Calu3 (cell line): ENCODE data around the gene GRID2. TPM values are rescaled to one million over a fixed set of nuclear protein-coding genes. Genes with fewer than 3 reads are reported as not detected.

Experiments used
- BruUV-seq: library from RNA; stranded (reverse); fragments of 400-500 nt; replicated peaks from 2 replicates; lab custom pipeline; 2021; lab: Mats Ljungman, UMichigan
- CTCF ChIA-PET: fragments of 300-600 bp; sonication (Branson Sonifier 250); formaldehyde crosslinking; loops from one replicate; lab custom pipeline; 2022; ENCODE audit warnings: antibody characterized with exemption; lab: Charles Lee
- DNase-seq: peaks from one replicate; pipeline ENCODE4 v3.0.0; 2022
- H3K27ac Mint-ChIP-seq: one replicate; pipeline ENCODE4 v1.8.0; 2022; ENCODE audit warnings: mixed read lengths; ENCODE audit not compliant: unreplicated experiment
- H3K27me3 Mint-ChIP-seq: one replicate; pipeline ENCODE4 v1.8.0; 2022; ENCODE audit warnings: mixed read lengths; ENCODE audit not compliant: unreplicated experiment
- H3K36me3 Mint-ChIP-seq: one replicate; pipeline ENCODE4 v1.8.0; 2022; ENCODE audit warnings: mild to moderate bottlenecking, moderate library complexity, mixed read lengths; ENCODE audit not compliant: insufficient read depth, unreplicated experiment
- H3K4me1 Mint-ChIP-seq: one replicate; pipeline ENCODE4 v1.8.0; 2022; ENCODE audit warnings: mild to moderate bottlenecking, low read depth, mixed read lengths; ENCODE audit not compliant: unreplicated experiment
- H3K4me3 Mint-ChIP-seq: one replicate; pipeline ENCODE4 v1.8.0; 2022; ENCODE audit warnings: mild to moderate bottlenecking, low read depth, moderate library complexity, mixed read lengths; ENCODE audit not compliant: unreplicated experiment
- H3K9me3 Mint-ChIP-seq: one replicate; pipeline ENCODE4 v1.8.0; 2022; ENCODE audit warnings: low read depth, mixed read lengths; ENCODE audit not compliant: unreplicated experiment
- CTCF ChIP-seq: fragments of 200-600 bp; IDR thresholded peaks from one replicate; pipeline ENCODE4 v1.8.0; 2022; ENCODE audit warnings: antibody characterized with exemption; ENCODE audit not compliant: unreplicated experiment
- intact Hi-C: fragments of 100-400 bp; cut with micrococcal nuclease; formaldehyde crosslinking; loops from one replicate; pipeline ENCODE4 v1.10.0; 2022; ENCODE audit not compliant: unreplicated experiment
- total RNA-seq: library from RNA; stranded (reverse); gene quantifications from 2 replicates; pipeline ENCODE4 v1.2.3, GENCODE V29; 2022

The GRID2 gene
- total RNA-seq, 1 experiment from 2014 or later: not detected

DNA sequence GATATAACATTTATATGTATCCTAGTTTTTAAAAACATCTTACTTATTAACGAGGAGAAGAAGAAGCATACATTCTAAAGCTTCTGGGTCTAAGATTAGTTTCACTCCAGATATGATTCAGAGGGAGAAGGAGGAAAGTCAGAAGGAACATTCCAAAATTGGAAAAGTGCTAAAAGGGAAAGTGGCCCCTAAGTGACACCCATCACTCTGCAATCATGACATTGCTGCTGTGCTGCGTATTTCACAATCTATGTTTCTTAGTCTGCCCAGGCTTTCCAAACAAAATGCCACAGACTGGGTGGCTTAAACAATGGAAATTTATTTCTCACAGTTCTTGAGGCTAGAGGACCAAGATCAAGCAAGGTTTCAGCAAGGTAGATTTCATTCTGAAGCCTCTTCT, 1452.3 kb downstream of the GRID2 start:
- H3K36me3 Mint-ChIP-seq: no peaks in the 10 kb centered on the region
- CTCF ChIA-PET: no interaction called here

GRCh38 chr4:93759506-93759905, 1455.7 kb downstream of the GRID2 start:
- Mint-ChIP-seq H3K36me3 (no peaks in the 10 kb centered on the region), H3K4me3 (no peak overlapping the region), H3K27ac (no peak overlapping the region), H3K27me3 (no peaks in the 10 kb centered on the region), H3K4me1 (no peaks in the 10 kb centered on the region), H3K9me3 (no peaks in the 10 kb centered on the region)
- no peak for TF ChIP-seq CTCF
- no TSS peak for BruUV-seq
- intact Hi-C loops: no loop called here
- CTCF ChIA-PET: no interaction called here
- DNase-seq: no peak

More for the DNA sequence above, 1452.3 kb downstream of the GRID2 start:
- DNase-seq: no peak
- Mint-ChIP-seq H3K9me3 (no peaks in the 10 kb centered on the region), H3K4me3 (no peak overlapping the region), H3K4me1 (no peaks in the 10 kb centered on the region), H3K27me3 (no peaks in the 10 kb centered on the region), H3K27ac (no peak overlapping the region)
- intact Hi-C loops: no loop called here
- BruUV-seq: no TSS peak
- TF ChIP-seq CTCF: no peak

DNA sequence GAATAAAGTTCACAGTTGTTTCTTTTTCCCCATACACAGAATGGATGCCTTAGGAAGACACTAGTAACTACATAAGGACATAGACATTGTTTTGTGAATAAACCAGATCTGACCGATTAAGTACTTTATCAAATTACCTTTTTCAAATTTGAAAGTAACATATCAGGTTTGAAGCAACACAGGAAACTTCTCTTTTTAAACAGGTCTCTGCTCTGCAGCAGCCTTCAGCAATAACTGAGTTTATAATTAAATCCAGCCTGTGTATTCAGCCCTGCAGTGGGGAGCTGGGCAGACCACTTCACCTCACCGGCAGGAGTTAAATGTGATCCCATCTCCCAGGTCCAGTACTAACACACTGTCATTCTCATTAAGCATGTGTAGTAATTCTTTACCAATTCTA, 1456.5 kb downstream of the GRID2 start:
- TF ChIP-seq CTCF: no peak
- H3K4me1 Mint-ChIP-seq: no peaks in the 10 kb centered on the region
- no TSS peak for BruUV-seq
- no peaks in the 10 kb centered on the region for H3K9me3 Mint-ChIP-seq
- DNase-seq: no peak
- CTCF ChIA-PET: no interaction called here
- no peak overlapping the region for H3K27ac Mint-ChIP-seq
- no peaks in the 10 kb centered on the region for H3K27me3 Mint-ChIP-seq
- H3K36me3 Mint-ChIP-seq: no peaks in the 10 kb centered on the region
- no peak overlapping the region for H3K4me3 Mint-ChIP-seq
- intact Hi-C loops: no loop called here

GRCh38 chr4:93761286-93761685, 1457.5 kb downstream of the GRID2 start:
- no TSS peak for BruUV-seq
- TF ChIP-seq CTCF: no peak
- Mint-ChIP-seq H3K9me3 (no peaks in the 10 kb centered on the region), H3K4me3 (no peak overlapping the region), H3K36me3 (no peaks in the 10 kb centered on the region), H3K27ac (no peak overlapping the region), H3K4me1 (no peaks in the 10 kb centered on the region), H3K27me3 (no peaks in the 10 kb centered on the region)
- CTCF ChIA-PET: no interaction called here
- DNase-seq: no peak
- intact Hi-C loops: no loop called here
